Nucleus accumbens (tissue), 56 donors: ENCODE data around the gene RIPK4.
"Not testable (repeated sequence)": the region's sequence is repeated elsewhere in the genome, so short reads cannot be mapped to it uniquely, and the experiment has no call there.

Experiments used
- DNase-seq, 56 donors: peaks; one replicate each; lab custom pipeline; 2025; lab: John Stamatoyannopoulos, UW

RIPK4 gene

DNA sequence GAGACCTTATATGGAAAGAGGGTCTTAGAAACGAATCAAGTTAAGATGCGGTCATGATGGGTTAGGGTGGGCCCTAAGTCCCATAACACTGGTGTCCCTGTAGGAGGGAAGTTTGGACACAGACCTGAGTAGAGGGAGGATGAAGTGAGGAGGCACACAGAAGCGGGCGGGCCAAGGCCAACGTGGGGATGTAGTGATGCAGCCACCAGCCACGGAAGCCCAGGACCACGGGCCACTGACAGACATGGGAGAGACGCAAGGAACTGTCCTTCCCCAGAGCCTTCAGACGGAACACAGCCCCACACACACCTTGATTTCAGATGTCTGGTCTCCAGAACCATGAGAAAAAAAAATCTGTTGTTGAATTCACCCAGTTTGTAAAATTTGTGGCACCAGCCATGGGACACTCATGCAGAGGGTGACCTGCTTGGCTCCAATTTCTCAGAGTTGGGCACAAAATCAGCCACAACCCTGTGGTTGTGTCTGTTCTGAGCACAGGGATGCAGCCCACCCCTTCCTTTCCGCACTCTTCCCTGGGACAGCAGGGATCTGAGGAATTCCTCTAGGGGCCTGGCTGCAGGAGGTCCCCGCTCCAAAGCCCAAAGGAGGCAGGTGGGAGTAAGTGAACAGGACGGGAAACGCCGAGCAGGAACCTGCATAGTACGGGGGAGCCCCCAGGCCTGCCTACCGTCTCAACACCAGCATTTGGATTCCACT is 61.1 kb downstream of the RIPK4 start:
- no peak for DNase-seq

DNA sequence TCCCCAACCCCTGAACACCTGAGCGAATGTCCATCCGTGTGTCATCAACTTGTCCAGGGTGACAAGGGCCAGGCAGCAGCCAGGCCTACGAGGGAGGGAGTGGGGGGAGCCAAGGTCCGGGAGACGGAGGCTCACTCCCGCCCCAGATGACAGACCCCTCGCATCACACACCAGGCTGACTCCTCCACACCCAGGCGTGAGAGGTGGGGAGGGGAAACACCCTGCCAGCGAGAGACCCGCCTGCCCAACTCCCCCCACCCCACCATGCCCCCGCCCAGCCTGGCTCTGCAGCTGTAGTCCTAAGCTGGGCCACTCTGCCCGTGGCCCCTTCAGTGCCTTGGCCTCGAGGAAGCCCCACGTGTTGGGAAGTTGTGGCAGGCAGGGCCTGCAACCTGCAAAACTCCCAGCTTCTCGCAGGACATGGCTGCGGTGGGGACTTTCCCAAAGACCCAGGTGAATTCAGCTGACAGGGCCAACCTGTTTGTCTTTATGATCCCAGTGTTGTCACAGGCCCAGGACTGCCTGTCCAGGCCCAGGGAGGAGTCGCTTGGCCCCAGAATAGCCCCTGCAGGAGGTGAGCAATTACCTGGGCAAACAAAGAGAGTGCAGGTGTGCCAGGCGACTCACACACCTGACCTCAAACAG is 62.9 kb downstream of the RIPK4 start:
- DNase-seq: no peak

- DNase-seq: no peak
These were observed 65.1 kb downstream of the RIPK4 start for GRCh38 chr21:41701749-41702148.

DNA sequence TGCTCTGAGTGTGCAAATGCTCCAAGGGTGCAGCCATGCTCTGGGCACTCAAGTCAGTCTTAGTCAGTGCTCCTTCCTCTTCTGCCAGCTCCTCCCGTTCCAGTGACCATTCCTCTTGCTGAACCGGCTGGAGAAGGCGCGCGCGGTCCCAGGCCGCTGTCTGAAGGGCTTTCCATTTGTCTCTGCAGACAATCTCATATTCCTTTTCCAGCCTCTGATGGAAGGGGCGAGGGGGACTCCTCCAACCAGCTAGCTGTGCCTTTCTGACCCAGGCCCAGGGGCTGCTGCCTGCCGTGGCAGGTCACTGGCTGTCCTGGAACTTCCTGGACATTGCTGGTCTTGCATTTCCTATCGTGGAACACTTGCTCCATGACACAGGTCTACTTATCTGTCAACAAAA is 67.5 kb downstream of the RIPK4 start:
- no peak for DNase-seq

DNA sequence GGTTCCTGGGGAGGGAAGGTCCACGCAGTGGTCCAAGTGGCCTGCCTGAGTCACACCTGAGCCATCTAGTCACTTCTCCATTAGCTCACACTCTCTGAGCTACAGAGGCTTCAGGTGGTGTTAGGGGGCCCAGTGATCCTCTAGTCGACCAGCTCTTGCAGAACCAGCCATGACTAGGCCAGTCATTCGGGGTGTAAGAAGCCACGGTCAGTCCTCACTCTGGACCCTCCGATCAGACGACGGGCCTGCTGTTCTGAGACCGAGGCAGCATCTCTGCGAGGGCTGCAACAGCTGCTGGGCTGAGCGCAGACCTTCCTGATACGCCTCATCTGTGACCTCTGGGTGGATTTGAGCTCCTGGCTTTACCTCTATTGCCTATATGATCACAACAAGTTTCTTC is 68.8 kb downstream of the RIPK4 start:
- no peak for DNase-seq

GRCh38 chr21:41695513-41695912 is 71.3 kb downstream of the RIPK4 start:
- peak in 3 of 56 donors; percentile 6 to 13 (median 6) for DNase-seq

- not testable (repeated sequence) for DNase-seq
These were observed 72.8 kb downstream of the RIPK4 start for GRCh38 chr21:41694042-41694441.

GRCh38 chr21:41692185-41692565 is 74.7 kb downstream of the RIPK4 start:
- DNase-seq: no peak

DNA sequence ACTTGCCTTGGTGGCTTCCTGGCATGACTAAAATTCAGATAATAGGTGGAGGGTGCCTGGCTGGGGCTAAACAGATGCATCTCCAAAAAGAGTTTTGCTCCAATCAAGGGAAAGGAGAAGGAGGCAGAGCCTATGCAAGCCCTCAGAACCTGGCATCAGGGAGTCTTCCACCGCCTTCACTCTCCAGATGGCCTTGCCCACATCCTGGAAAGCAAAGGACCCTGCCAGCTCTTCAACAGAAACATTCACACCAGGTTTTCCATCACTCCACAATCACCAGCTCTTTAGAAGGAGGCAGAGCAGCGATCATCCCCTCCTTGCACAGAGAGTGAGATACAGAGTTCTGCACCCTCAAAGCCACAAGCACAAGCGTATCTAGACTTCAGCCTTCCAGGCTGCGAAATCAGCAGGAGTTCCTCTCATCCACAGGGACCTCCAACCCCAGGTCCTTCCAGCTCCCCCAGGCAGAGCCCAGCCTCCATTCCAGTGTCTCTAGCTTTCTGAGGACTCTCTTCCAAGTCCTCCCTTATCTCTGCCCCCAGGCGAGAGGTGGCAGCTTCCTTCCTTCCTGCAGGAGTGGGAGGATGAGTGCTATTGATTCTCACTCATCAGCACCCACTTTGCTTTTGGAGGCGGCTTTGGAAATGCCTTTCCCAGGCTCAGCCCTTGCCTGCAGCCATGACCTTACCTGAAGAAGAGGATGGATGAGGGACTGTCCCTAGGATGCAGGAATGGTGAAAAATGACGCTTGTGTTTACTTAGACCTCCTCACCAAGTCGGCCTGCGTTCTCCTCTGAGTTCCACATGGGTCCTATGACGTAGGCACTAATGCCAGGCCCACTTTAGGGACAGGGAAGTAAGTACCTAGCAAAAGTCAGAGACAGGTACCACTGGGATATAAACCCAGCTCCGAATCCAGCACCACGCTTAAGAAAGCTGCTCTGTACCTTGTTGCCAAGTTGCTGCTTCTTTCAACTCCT is 75.4 kb downstream of the RIPK4 start:
- DNase-seq: no peak
